CD4-positive, alpha-beta memory T cell (primary cell): ENCODE measurements around the gene DSE. TPM values are rescaled to one million over a fixed set of nuclear protein-coding genes. Genes with fewer than 3 reads are reported as not detected.
"Not testable (repeated sequence)": the region's sequence is repeated elsewhere in the genome, so short reads cannot be mapped to it uniquely, and the experiment has no call there.

Source experiments
- CTCF ChIA-PET: fragments of 350-600 bp; sonication (Branson Sonifier 250); formaldehyde crosslinking; loops from one replicate; lab custom pipeline; 2021; ENCODE audit warnings: inconsistent platforms; ENCODE audit not compliant: partially characterized antibody; lab: Charles Lee
- POLR2A ChIA-PET: fragments of 350-600 bp; sonication (Branson Sonifier 250); formaldehyde crosslinking; loops from one replicate; lab custom pipeline; 2021; ENCODE audit not compliant: partially characterized antibody; lab: Charles Lee
- DNase-seq, 5 donors: peaks; one replicate each; pipeline versions ENCODE4 v3.0.0 to v3.0.0-alpha.2; 2020 to 2022; ENCODE audit warnings: mixed read lengths in 1 of 5
- H3K27ac ChIP-seq: one replicate; pipeline ENCODE4 v1.7.0; 2013; ENCODE audit warnings: low read depth, low read length
- H3K27me3 ChIP-seq: 2 replicates; pipeline ENCODE4 v1.7.0; 2013; ENCODE audit warnings: mild to moderate bottlenecking, low read length, moderate library complexity; ENCODE audit not compliant: insufficient read depth
- H3K36me3 ChIP-seq: 2 replicates; pipeline ENCODE4 v1.7.0; 2013; ENCODE audit warnings: mild to moderate bottlenecking, low read length, moderate library complexity; ENCODE audit not compliant: insufficient read depth
- H3K4me1 ChIP-seq: 2 replicates; pipeline ENCODE4 v1.7.0; 2013; ENCODE audit warnings: mild to moderate bottlenecking, low read length, moderate library complexity; ENCODE audit not compliant: insufficient read depth
- H3K4me3 ChIP-seq, 2 donors: one replicate each; pipeline ENCODE4 v1.7.0; 2013; ENCODE audit warnings: low read length in 2 of 2, mild to moderate bottlenecking in 1 of 2
- H3K9me3 ChIP-seq, 2 donors: one replicate each; pipeline ENCODE4 v1.7.0; 2013; ENCODE audit warnings: low read length in 2 of 2, control low read depth in 1 of 2; ENCODE audit not compliant: control insufficient read depth in 1 of 2
- H3K27ac Mint-ChIP-seq, 7 donors: one replicate each; pipeline ENCODE4 v1.8.0; 2020 to 2021; ENCODE audit warnings: mixed read lengths in 7 of 7, mild to moderate bottlenecking in 6 of 7, inconsistent platforms in 3 of 7, moderate library complexity in 3 of 7
- H3K27me3 Mint-ChIP-seq, 2 donors: one replicate each; pipeline ENCODE4 v1.8.0; 2020 to 2021; ENCODE audit warnings: mixed read lengths in 2 of 2
- H3K36me3 Mint-ChIP-seq, 2 donors: one replicate each; pipeline ENCODE4 v1.8.0; 2020 to 2021; ENCODE audit warnings: mixed read lengths in 2 of 2, inconsistent platforms in 1 of 2, mild to moderate bottlenecking in 1 of 2
- H3K4me1 Mint-ChIP-seq, 4 donors: one replicate each; pipeline ENCODE4 v1.8.0; 2020 to 2021; ENCODE audit warnings: mixed read lengths in 4 of 4, mild to moderate bottlenecking in 1 of 4
- H3K4me3 Mint-ChIP-seq, 8 donors: one replicate each; pipeline ENCODE4 v1.8.0; 2020 to 2021; ENCODE audit warnings: mixed read lengths in 8 of 8, mild to moderate bottlenecking in 7 of 8, moderate library complexity in 6 of 8, inconsistent platforms in 3 of 8
- H3K9me3 Mint-ChIP-seq, 8 donors: one replicate each; pipeline ENCODE4 v1.8.0; 2020 to 2021; ENCODE audit warnings: mixed read lengths in 8 of 8, mild to moderate bottlenecking in 5 of 8, inconsistent platforms in 3 of 8, moderate library complexity in 1 of 8
- intact Hi-C: fragments of 100-400 bp; cut with micrococcal nuclease; formaldehyde crosslinking; loops from one replicate; pipeline ENCODE4 v1.15.1; 2023
- polyA plus RNA-seq, 2 donors: library from polyadenylated mRNA; unstranded; fragments of 300-500 nt; fragmentation: Illumina TruSeq; gene quantifications; one replicate each; pipeline ENCODE4 v1.2.3, GENCODE V29; 2021
- total RNA-seq, 2 experiments: library from RNA; stranded (reverse); gene quantifications; one replicate each; pipeline ENCODE4 v1.2.3, GENCODE V29; 2021

The DSE gene
- total and polyA plus RNA-seq, 4 experiments from 2014 or later: 1.9 to 9.0 (median 5.8) TPM

GRCh38 chr6:116340625-116341024, 30.1 kb upstream of the DSE start:
- DNase-seq, H3K36me3 ChIP-seq, H3K27me3 Mint-ChIP-seq, H3K4me3 Mint-ChIP-seq, intact Hi-C loops, H3K36me3 Mint-ChIP-seq, H3K27ac Mint-ChIP-seq, CTCF ChIA-PET, H3K27me3 ChIP-seq, H3K27ac ChIP-seq, H3K4me1 ChIP-seq, H3K9me3 ChIP-seq, H3K4me1 Mint-ChIP-seq, H3K4me3 ChIP-seq: not testable (repeated sequence)
- peaks cover 0 to 18% (median 12%) of the 10 kb centered on the region in 8 donors for H3K9me3 Mint-ChIP-seq
- POLR2A ChIA-PET: interaction anchor here (0.6 kb wide), 1 partner anchor 20 kb away, joined by 4 read pairs; no protein-coding TSS in a partner anchor

GRCh38 chr6:116349216-116349615, 21.5 kb upstream of the DSE start:
- no peaks in the 10 kb centered on the region for H3K9me3 ChIP-seq
- intact Hi-C loops: no loop called here
- no peaks in the 10 kb centered on the region for H3K36me3 ChIP-seq
- ChIA-PET POLR2A (no interaction called here), CTCF (no interaction called here)
- H3K27me3 Mint-ChIP-seq: no peaks in the 10 kb centered on the region
- H3K27ac ChIP-seq: no peak overlapping the region
- H3K27ac Mint-ChIP-seq: no peak overlapping the region
- no peaks in the 10 kb centered on the region for H3K27me3 ChIP-seq
- peaks cover 0 to 10% (median 3%) of the 10 kb centered on the region in 8 donors for H3K9me3 Mint-ChIP-seq
- no peak overlapping the region for H3K4me3 Mint-ChIP-seq
- no peaks in the 10 kb centered on the region for H3K4me1 Mint-ChIP-seq
- no peak for DNase-seq
- no peak overlapping the region for H3K4me3 ChIP-seq
- no peaks in the 10 kb centered on the region for H3K4me1 ChIP-seq
- peaks cover 0 to 2% of the 10 kb centered on the region in 2 donors for H3K36me3 Mint-ChIP-seq

- Mint-ChIP-seq H3K27me3 (no peaks in the 10 kb centered on the region), H3K9me3 (peaks cover 0 to 5% (median 0%) of the 10 kb centered on the region in 8 donors), H3K27ac (no peak overlapping the region), H3K4me3 (no peak overlapping the region), H3K4me1 (no peaks in the 10 kb centered on the region), H3K36me3 (no peaks in the 10 kb centered on the region)
- Histone ChIP-seq H3K36me3 (no peaks in the 10 kb centered on the region), H3K4me1 (no peaks in the 10 kb centered on the region), H3K4me3 (no peak overlapping the region), H3K27me3 (no peaks in the 10 kb centered on the region), H3K9me3 (no peaks in the 10 kb centered on the region), H3K27ac (no peak overlapping the region)
- intact Hi-C loops: no loop called here
- POLR2A ChIA-PET: no interaction called here
- DNase-seq: no peak
- CTCF ChIA-PET: no interaction called here
These were observed 19.6 kb upstream of the DSE start for GRCh38 chr6:116351101-116351500.

GRCh38 chr6:116352515-116353471, 18.0 kb upstream of the DSE start:
- intact Hi-C loops: no loop called here
- Histone ChIP-seq H3K36me3 (no peaks in the 10 kb centered on the region), H3K4me3 (no peak overlapping the region), H3K27ac (no peak overlapping the region), H3K4me1 (no peaks in the 10 kb centered on the region), H3K27me3 (no peaks in the 10 kb centered on the region), H3K9me3 (no peaks in the 10 kb centered on the region)
- ChIA-PET POLR2A (no interaction called here), CTCF (interaction anchor here (0.9 to 1.4 kb wide), 3 partner anchors 9 to 84 kb away, joined by 3 to 4 read pairs (median 3); no protein-coding TSS in a partner anchor)
- H3K27me3 Mint-ChIP-seq: no peaks in the 10 kb centered on the region
- H3K4me3 Mint-ChIP-seq: no peak overlapping the region
- no peak overlapping the region for H3K27ac Mint-ChIP-seq
- H3K4me1 Mint-ChIP-seq: peaks cover 0 to 1% (median 0%) of the 10 kb centered on the region in 4 donors
- H3K36me3 Mint-ChIP-seq: no peaks in the 10 kb centered on the region
- H3K9me3 Mint-ChIP-seq: no peaks in the 10 kb centered on the region
- no peak for DNase-seq

GRCh38 chr6:116354236-116354635, 16.5 kb upstream of the DSE start:
- no peak overlapping the region for H3K4me3 Mint-ChIP-seq
- no peaks in the 10 kb centered on the region for H3K36me3 ChIP-seq
- H3K4me1 ChIP-seq: no peaks in the 10 kb centered on the region
- POLR2A ChIA-PET: no interaction called here
- H3K9me3 Mint-ChIP-seq: no peaks in the 10 kb centered on the region
- H3K4me3 ChIP-seq: no peak overlapping the region
- no peak for DNase-seq
- H3K27ac Mint-ChIP-seq: no peak overlapping the region
- no peaks in the 10 kb centered on the region for H3K9me3 ChIP-seq
- peaks cover 0 to 1% (median 0%) of the 10 kb centered on the region in 4 donors for H3K4me1 Mint-ChIP-seq
- CTCF ChIA-PET: interaction anchor here (1.4 kb wide), 1 partner anchor 66 kb away, joined by 4 read pairs; no protein-coding TSS in a partner anchor
- no peak overlapping the region for H3K27ac ChIP-seq
- H3K27me3 ChIP-seq: no peaks in the 10 kb centered on the region
- H3K36me3 Mint-ChIP-seq: no peaks in the 10 kb centered on the region
- H3K27me3 Mint-ChIP-seq: no peaks in the 10 kb centered on the region
- intact Hi-C loops: no loop called here

- Mint-ChIP-seq H3K27ac (no peak overlapping the region), H3K27me3 (no peaks in the 10 kb centered on the region), H3K9me3 (peaks cover 0 to 4% (median 0%) of the 10 kb centered on the region in 8 donors), H3K36me3 (no peaks in the 10 kb centered on the region), H3K4me3 (no peak overlapping the region), H3K4me1 (peaks cover 0 to 1% (median 0%) of the 10 kb centered on the region in 4 donors)
- no peak for DNase-seq
- no peaks in the 10 kb centered on the region for H3K36me3 ChIP-seq
- H3K4me3 ChIP-seq: no peak overlapping the region
- H3K9me3 ChIP-seq: no peaks in the 10 kb centered on the region
- H3K27ac ChIP-seq: no peak overlapping the region
- ChIA-PET POLR2A (no interaction called here), CTCF (no interaction called here)
- H3K4me1 ChIP-seq: no peaks in the 10 kb centered on the region
- intact Hi-C loops: no loop called here
- H3K27me3 ChIP-seq: no peaks in the 10 kb centered on the region
These were observed 15.0 kb upstream of the DSE start for GRCh38 chr6:116355796-116356195.

- H3K27ac ChIP-seq: no peak overlapping the region
- intact Hi-C loops: no loop called here
- no peaks in the 10 kb centered on the region for H3K27me3 ChIP-seq
- ChIA-PET POLR2A (no interaction called here), CTCF (no interaction called here)
- DNase-seq: no peak
- H3K4me1 ChIP-seq: no peaks in the 10 kb centered on the region
- peaks cover 0 to 4% (median 0%) of the 10 kb centered on the region in 8 donors for H3K9me3 Mint-ChIP-seq
- H3K36me3 ChIP-seq: no peaks in the 10 kb centered on the region
- H3K4me3 Mint-ChIP-seq: no peak overlapping the region
- no peaks in the 10 kb centered on the region for H3K27me3 Mint-ChIP-seq
- H3K4me3 ChIP-seq: no peak overlapping the region
- H3K36me3 Mint-ChIP-seq: no peaks in the 10 kb centered on the region
- H3K27ac Mint-ChIP-seq: no peak overlapping the region
- peaks cover 0 to 1% (median 0%) of the 10 kb centered on the region in 4 donors for H3K4me1 Mint-ChIP-seq
- no peaks in the 10 kb centered on the region for H3K9me3 ChIP-seq
These were observed 11.6 kb upstream of the DSE start for GRCh38 chr6:116359131-116359530.
